SKM-1 (cell line): Measurements from ENCODE around the gene APPBP2.
"Not testable (repeated sequence)": the region's sequence is repeated elsewhere in the genome, so short reads cannot be mapped to it uniquely, and the experiment has no call there.

Experiments
- DNase-seq: peaks from one replicate; lab custom pipeline; 2025; ENCODE audit not compliant: unreplicated experiment; lab: John Stamatoyannopoulos, UW

The APPBP2 gene

DNA sequence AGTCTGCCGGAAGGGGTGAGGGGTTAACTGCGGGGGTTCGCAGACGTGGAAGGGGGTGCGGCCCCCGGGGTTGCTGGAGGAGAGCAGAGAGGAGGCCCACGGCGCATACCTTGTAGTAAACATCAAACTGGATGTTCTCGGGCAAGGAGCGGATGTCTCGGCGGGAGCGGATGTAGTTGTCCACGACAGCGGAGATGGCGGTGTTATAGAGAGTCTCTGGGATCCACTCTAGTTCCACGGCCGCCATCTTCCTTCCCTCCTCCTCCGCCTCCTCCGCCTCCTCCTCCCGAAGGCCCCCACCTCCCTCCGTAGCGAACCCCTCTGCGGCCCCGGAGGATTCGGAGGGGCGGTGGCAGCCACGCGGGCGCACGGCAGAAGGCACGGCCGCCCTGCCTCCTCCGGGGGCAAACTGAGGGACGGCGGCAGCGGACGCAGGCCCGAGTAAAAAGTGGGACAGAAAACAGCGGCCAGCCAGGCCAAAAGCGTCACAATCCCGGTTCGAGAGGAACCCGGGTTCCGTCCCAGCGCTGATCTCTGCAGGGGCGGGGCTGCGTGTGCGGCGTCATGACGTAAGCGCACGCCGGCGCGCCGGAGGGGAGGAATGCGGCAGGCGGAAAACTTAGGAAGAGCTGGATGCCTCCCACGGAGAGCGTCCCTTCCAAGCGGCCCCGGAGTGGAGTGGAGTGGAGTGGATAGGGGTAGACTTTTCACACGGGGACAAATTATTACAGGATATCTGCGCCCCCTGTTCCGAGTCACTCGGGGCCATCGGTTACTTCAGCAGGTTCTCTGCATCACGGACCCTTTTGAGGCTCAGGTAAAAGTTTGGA, at the start of gene APPBP2:
APPBP2 (minus strand) TSS at position 558 of the 830 bp plus-strand sequence; CDS start at position 247, 311 bp downstream.
- DNase-seq = peak; percentile 70

- no peak for DNase-seq
Observed at GRCh38 chr17:60573236-60574051, 47.4 kb upstream of the APPBP2 start.

DNA sequence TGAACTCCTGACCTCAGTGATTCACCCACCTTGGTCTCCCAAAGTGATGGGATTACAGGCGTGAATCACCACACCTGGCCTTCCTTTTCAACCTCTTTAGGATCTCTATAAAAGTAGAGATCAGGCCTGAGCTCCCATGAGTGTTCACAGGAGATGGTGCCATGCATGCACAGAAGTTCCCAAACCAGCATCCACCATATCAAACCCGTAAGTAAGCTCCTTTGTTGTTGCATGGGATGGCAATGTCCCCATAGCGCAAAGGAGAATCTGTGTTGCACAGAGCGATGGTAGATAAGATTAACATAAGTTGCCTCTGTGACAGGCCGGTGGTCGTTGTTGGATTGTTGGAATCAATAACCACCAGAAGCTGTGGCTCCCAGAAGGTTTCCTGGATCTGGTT, 39.2 kb upstream of the APPBP2 start:
- no peak for DNase-seq

DNA sequence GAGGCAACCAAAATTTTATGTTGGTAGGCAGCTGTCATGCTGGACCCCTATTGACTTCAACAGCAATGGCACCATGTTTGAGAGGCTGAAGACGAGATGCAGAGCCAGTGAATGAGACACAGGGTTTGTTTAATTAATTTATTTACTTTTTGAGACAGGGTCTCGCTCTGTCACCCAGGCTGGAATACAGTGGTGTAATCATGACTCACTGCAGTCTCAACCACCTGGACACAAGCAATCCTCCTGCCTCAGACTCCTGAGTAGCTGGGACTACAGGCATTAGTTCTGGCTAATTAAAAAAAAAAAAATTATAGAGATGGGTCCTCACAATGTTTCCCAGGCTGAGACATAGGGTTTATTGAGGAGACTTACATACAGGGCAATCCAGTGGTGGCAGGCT, 37.7 kb upstream of the APPBP2 start:
- no peak for DNase-seq

GRCh38 chr17:60562421-60562820, 36.4 kb upstream of the APPBP2 start:
- DNase-seq = no peak

DNA sequence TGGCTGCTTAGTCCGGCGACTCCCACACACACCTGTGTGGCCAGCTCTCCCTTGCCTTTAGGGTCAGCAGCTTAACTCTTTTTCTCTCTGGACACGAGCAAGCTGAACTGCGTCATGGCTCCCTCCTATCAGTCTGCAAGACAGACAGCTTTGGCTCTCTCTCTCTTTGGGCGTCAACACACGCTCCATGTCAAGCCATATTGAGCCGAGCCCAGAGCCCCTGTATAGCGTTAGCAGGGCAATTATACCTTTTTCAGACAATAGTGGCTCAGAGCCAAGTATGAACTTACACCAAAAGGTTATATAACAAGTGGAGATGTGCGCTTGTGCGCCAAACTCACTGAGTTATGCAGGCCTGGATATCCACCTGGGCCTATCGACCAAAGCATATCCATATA, 34.8 kb upstream of the APPBP2 start:
- no peak for DNase-seq

- DNase-seq = no peak
Observed at GRCh38 chr17:60559995-60560859, 34.2 kb upstream of the APPBP2 start.

DNA sequence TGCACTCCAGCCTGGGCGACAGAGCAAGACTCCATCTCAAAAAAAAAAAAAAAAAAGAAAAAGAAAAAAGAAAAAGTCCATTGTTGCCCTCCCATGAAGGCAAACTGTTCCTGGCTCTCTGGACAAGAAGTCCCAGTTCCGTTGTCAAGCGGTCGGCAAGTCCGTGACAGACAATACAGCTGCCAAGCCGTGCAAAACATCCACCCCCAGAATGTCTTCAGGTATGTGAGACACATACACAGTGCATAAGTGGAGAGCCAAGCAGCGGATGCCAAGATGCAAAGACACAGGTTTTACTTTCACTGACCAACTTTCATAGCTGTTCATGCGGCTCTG, 33.6 kb upstream of the APPBP2 start:
- no peak for DNase-seq

GRCh38 chr17:60557805-60558204, 31.8 kb upstream of the APPBP2 start:
- DNase-seq = no peak

- DNase-seq = no peak
Observed at GRCh38 chr17:60555786-60556185, 29.7 kb upstream of the APPBP2 start.

GRCh38 chr17:60554377-60554788, 28.3 kb upstream of the APPBP2 start:
- no peak for DNase-seq

GRCh38 chr17:60552255-60552654, 26.2 kb upstream of the APPBP2 start:
- not testable (repeated sequence) for DNase-seq

- DNase-seq = no peak
Observed at GRCh38 chr17:60548990-60549389, 22.9 kb upstream of the APPBP2 start.

DNA sequence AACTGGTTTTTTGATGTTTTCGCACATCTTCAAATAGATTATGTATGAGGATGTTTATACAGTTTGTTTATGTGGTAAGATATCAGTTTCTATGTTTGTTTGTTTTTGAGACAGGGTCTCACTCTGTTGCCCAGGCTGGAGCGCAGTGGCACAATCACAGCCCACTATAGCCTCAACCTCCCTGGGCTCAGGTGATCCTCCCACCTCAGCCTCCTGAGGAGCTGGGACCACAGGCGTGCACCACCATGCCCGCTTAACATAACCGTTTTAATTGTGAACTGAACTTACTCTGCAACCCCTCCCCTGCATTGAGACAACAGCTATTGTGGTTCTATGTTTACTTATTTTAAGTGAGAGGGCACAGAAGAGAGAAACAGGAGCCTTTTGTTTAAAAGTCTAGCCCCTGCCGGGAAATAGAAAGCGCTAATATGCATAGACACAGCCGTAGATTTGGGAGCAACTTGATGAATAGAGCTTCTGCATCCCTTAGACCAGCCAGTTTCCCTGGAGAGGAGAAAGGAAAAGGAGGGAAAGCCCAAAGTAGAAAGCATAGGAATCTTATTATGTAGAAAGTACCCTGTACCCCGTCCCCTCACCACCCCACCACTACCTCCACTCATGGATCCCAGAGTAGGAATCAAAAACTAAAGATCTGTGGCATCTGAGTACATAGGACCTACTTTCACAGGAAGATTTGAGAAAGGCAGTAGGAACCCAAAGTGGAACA, 19.6 kb upstream of the APPBP2 start:
- DNase-seq = no peak

DNA sequence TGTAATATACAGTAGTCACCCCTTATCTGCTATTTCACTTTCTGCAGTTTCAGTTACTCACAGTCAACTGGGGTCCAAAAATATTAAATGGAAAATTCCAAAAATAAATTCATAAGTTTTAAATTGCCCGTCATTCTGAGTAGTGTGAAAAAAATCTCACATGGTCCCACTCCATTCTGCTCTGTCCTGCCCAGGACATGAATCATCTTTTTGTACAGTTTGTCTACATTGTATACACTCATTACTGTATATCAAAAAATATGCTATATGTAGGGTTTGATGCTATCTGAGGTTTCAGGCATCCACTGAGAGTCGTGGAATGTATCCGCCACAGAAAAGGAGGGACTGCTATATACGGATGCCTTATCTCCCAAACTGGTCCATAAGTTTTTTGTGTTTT, 16.0 kb upstream of the APPBP2 start:
- DNase-seq = no peak

GRCh38 chr17:60540460-60540859, 14.4 kb upstream of the APPBP2 start:
- no peak for DNase-seq

- no peak for DNase-seq
Observed at GRCh38 chr17:60539807-60540206, 13.8 kb upstream of the APPBP2 start.

GRCh38 chr17:60538726-60539125, 12.7 kb upstream of the APPBP2 start:
- DNase-seq = no peak

DNA sequence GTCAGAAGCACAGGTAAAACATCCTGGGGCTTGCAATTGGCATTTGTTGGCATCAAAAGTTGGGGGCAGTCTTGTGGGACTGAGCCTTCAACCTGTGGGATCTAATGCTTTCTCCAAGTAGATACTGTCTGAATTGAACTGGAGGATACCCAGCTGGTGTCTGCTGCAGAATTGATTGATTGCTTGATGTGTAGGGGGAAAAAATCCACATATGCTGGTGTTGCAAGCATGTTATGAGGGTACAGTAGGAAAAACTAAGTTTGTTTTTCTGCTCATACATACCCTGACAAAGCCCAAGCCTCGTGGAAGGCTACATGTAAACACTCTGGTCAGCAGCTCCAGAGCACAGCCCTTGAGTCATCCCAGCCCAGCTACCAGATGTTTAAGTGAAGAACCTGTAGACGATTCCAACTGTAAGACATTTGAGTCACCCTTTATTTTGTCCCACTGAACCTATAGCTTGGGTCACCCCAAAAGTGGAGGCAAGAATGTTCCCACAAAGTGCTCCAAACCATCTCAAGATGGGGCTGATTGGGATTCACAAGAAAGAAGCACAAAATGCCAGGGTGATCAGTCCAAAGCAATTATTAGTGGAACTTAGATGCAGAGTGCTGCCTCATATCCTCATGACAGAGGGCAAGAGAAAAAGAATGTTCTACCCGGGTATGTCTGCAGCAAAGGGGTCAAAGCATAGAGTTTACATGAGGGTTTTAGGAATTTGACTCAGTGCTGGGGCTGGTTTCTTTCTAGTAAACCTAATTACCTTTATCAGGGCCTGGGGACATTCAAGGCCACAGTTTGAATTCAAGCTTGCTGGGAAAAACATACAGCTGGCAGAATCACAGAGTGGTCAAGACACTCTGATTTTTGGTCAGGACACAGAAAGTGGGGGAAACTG, 9.6 kb upstream of the APPBP2 start:
- no peak for DNase-seq
